WERI-Rb-1 (cell line): ENCODE data around the gene GRIK1.
A peak's percentile ranks its signal among the peaks of the same experiment; 100 is the strongest.
"Not testable (repeated sequence)": the region's sequence is repeated elsewhere in the genome, so short reads cannot be mapped to it uniquely, and the experiment has no call there.

Experiments
- DNase-seq: peaks from one replicate; pipeline ENCODE4 v3.0.0-alpha.2; 2020
- H3K27ac ChIP-seq: fragments of 250-450 bp; sonication (Bioruptor Pico); 2 replicates; pipeline ENCODE4 v1.5.1; 2020; ENCODE audit warnings: mild to moderate bottlenecking, moderate library complexity
- H3K27me3 ChIP-seq: fragments of 250-450 bp; sonication (Bioruptor Pico); 2 replicates; pipeline ENCODE4 v1.5.1; 2021; ENCODE audit warnings: mild to moderate bottlenecking, low read depth, moderate library complexity; ENCODE audit not compliant: insufficient read depth, severe bottlenecking
- H3K36me3 ChIP-seq: fragments of 250-450 bp; sonication (Bioruptor Pico); 2 replicates; pipeline ENCODE4 v1.5.1; 2020; ENCODE audit warnings: mild to moderate bottlenecking, moderate library complexity
- H3K4me3 ChIP-seq: 2 replicates; pipeline ENCODE4 v1.5.1; 2011; ENCODE audit warnings: low read depth, mild to moderate bottlenecking, control low read depth, low read length
- H3K9me3 ChIP-seq: fragments of 250-450 bp; sonication (Bioruptor Pico); 2 replicates; pipeline ENCODE4 v1.5.1; 2021; ENCODE audit warnings: mild to moderate bottlenecking, moderate library complexity; ENCODE audit not compliant: severe bottlenecking
- TF ChIP-seq, protein P1 (sequence below): IDR thresholded peaks from 2 replicates; pipeline ENCODE4 v1.5.1; 2011; ENCODE audit warnings: low read depth, mild to moderate bottlenecking, control low read depth, inconsistent platforms, low read length

GRIK1 gene

DNA sequence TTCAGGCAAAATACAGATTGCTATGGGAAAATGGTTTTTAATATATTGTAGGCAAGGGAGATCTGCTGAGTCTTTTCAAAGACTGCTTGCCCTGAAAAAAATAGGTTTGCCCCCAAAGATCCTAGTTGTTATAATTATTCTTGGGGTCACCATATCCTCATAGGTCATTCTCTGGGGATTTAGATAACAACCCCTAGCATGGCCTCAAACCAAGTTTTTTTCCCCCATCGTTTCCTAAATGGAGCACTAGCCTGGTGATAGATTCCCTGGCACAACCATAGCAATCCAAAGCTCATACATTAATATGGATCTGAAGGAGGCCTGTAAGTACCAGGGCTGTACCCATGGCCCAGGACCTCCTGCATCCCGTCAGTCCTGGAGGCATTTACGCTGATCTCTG is 325.9 kb downstream of the GRIK1 start:
- no peak for DNase-seq
- Histone ChIP-seq H3K27me3 (no peaks in the 10 kb centered on the region), H3K9me3 (peaks cover 12% of the 10 kb centered on the region), H3K4me3 (no peak overlapping the region), H3K27ac (no peak overlapping the region), H3K36me3 (no peaks in the 10 kb centered on the region)
- TF ChIP-seq, protein P1, sequence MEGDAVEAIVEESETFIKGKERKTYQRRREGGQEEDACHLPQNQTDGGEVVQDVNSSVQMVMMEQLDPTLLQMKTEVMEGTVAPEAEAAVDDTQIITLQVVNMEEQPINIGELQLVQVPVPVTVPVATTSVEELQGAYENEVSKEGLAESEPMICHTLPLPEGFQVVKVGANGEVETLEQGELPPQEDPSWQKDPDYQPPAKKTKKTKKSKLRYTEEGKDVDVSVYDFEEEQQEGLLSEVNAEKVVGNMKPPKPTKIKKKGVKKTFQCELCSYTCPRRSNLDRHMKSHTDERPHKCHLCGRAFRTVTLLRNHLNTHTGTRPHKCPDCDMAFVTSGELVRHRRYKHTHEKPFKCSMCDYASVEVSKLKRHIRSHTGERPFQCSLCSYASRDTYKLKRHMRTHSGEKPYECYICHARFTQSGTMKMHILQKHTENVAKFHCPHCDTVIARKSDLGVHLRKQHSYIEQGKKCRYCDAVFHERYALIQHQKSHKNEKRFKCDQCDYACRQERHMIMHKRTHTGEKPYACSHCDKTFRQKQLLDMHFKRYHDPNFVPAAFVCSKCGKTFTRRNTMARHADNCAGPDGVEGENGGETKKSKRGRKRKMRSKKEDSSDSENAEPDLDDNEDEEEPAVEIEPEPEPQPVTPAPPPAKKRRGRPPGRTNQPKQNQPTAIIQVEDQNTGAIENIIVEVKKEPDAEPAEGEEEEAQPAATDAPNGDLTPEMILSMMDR, result no peak

DNA sequence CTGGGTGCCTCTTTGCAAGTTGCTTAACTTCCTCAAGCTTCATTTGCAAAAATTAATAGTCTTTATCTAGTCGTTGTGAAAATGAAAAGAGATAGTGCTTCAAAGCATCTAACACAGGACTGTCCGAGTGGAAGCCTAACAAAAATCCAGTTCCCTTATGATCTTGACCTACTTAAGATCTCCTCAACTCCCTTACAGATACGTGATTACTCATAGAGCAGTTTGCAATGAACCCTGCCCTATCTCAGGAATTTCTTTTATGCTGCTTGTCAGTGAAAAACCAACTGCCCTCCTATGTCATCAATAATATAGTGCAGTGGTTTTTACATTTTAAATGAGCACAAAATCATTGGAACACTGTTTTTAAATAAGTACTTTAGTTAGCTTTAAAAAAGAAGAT is 326.8 kb downstream of the GRIK1 start:
- no peak overlapping the region for H3K4me3 ChIP-seq
- no peak overlapping the region for H3K27ac ChIP-seq
- H3K9me3 ChIP-seq, result peaks cover 10% of the 10 kb centered on the region
- TF ChIP-seq, protein P1, result no peak
- H3K36me3 ChIP-seq, result no peaks in the 10 kb centered on the region
- H3K27me3 ChIP-seq, result no peaks in the 10 kb centered on the region
- no peak for DNase-seq

DNA sequence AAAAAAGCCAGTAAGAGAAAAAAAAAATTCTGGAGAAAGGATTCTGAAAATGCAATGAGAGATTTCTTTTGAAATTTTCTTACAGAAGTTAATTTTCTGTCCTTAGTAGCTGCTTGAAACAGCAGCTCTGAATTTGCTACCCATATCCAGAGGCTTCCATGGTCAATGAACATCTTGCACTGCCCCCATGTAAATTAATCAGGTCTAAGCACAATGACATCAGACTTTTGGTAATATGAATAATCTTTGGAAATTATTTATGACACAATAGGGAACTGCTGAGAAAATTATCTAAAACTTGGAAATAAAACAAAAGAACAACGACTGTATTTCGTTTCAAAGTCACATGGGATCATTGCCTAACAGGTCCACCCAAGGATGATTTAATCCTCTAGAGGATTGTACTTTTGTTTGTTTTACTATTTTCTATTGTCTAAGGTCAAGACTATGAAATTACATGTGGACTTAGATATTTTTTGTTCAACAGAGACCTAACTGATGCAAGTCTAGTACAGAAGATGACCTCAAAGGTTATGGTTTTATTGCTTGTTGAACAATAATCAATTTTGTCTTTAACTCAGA is 328.9 kb downstream of the GRIK1 start:
- H3K9me3 ChIP-seq, result peaks cover 10% of the 10 kb centered on the region
- H3K27me3 ChIP-seq, result no peaks in the 10 kb centered on the region
- no peaks in the 10 kb centered on the region for H3K36me3 ChIP-seq
- TF ChIP-seq, protein P1, result no peak
- no peak overlapping the region for H3K4me3 ChIP-seq
- DNase-seq, result no peak
- H3K27ac ChIP-seq, result peak overlapping the region; percentile 74

DNA sequence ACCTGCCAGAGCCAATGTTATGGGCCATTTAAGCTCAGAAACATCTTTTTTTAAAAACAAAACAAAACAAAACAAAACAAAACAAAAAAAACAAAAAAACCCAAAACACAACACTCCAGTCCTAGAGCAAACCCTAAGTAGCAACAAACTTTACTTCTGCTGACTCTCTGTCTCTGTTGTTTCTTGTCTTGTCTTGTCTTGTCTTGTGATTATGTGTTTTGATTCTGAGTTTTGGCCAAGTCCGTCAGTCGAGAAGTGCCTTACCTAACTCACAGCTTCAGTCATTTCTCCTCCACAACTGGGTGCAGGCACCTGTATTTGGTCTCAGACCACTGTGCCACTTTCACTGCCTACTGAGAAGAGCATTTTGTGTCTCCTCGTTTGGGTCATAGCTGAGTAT is 333.2 kb downstream of the GRIK1 start:
- no peak overlapping the region for H3K4me3 ChIP-seq
- no peaks in the 10 kb centered on the region for H3K36me3 ChIP-seq
- H3K27me3 ChIP-seq, result no peaks in the 10 kb centered on the region
- peaks cover 8% of the 10 kb centered on the region for H3K9me3 ChIP-seq
- H3K27ac ChIP-seq, result no peak overlapping the region
- no peak for DNase-seq
- TF ChIP-seq, protein P1, result no peak

DNA sequence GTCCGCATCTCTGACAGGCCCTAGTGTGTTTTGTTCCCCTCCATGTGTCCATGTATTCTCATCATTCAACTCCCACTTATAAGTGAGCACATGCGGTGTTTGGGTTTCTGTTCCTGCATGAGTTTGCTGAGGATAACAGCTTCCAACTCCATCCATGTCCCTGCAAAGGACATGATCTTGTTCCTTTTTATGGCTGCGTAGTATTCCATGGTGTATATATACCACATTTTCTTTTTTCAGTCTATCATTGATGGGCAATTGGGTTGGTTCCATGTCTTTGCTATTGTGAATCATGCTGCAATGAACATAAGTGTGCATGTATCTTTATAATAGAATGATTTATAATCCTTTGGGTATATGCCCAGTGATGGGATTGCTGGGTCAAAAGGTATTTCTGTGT is 334.6 kb downstream of the GRIK1 start:
- not testable (repeated sequence) for H3K9me3 ChIP-seq, H3K27ac ChIP-seq, DNase-seq, H3K4me3 ChIP-seq, H3K36me3 ChIP-seq, H3K27me3 ChIP-seq

DNA sequence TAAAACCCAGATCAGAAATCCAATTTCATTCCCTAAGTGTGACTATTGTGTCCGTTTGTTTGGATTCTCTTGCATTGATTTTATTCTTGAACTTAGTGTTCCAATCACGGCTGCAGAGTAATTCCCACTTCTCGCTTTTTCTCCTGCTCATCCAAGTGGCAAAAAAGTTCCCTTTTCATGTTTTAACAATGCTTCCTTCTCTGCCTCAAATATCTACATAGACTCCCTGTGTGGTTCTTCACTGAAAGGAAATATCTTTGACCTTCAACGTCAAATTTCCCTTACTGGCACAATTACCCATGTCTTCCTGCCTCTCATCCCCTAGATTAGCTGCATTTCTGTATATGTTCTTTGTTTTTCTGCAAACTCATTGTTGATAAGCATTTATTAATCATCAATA is 335.7 kb downstream of the GRIK1 start:
- TF ChIP-seq, protein P1, result no peak
- Histone ChIP-seq H3K27ac (no peak overlapping the region), H3K36me3 (no peaks in the 10 kb centered on the region), H3K27me3 (no peaks in the 10 kb centered on the region), H3K9me3 (no peaks in the 10 kb centered on the region), H3K4me3 (no peak overlapping the region)
- no peak for DNase-seq
